HEK293 (cell line): ENCODE measurements around the gene DNAJC22.

ENCODE experiments used
- HOXC10 ChIP-seq: sonication (generic); formaldehyde crosslinking; IDR thresholded peaks from 2 replicates; pipeline ENCODE4 v1.8.1; 2023; ENCODE audit warnings: mild to moderate bottlenecking, missing genetic modification reagents
- ZBTB48 ChIP-seq: fragments of 450-650 bp; formaldehyde crosslinking; IDR thresholded peaks from 2 replicates; pipeline ENCODE4 v1.5.1; 2016; ENCODE audit warnings: missing biosample characterization, missing genetic modification characterization
- ZNF10 ChIP-seq: fragments of 450-650 bp; formaldehyde crosslinking; IDR thresholded peaks from 2 replicates; pipeline ENCODE4 v1.5.1; 2017; ENCODE audit warnings: missing biosample characterization, missing genetic modification characterization
- ZNF112 ChIP-seq: fragments of 450-650 bp; formaldehyde crosslinking; IDR thresholded peaks from 2 replicates; pipeline ENCODE4 v1.5.0; 2017; ENCODE audit warnings: missing biosample characterization, missing genetic modification characterization
- ZNF132 ChIP-seq: fragments of 450-650 bp; formaldehyde crosslinking; IDR thresholded peaks from 2 replicates; pipeline ENCODE4 v1.5.1; 2017; ENCODE audit warnings: missing biosample characterization, missing genetic modification characterization, borderline replicate concordance
- ZNF184 ChIP-seq: fragments of 450-650 bp; IDR thresholded peaks from 2 replicates; pipeline ENCODE4 v1.5.1; 2018; ENCODE audit warnings: missing biosample characterization, mild to moderate bottlenecking, missing genetic modification characterization
- ZNF274 ChIP-seq, 2 experiments: fragments of 200-500 bp in 1 of 2; fragments of 450-650 bp in 1 of 2; sonication (Bioruptor generic) in 1 of 2; formaldehyde crosslinking in 1 of 2; IDR thresholded peaks; 2 replicates each; pipeline versions ENCODE4 v1.5.1 to v1.6.1; 2014 to 2016; ENCODE audit warnings: borderline replicate concordance in 1 of 2, inconsistent platforms in 1 of 2, low read length in 1 of 2, missing biosample characterization in 1 of 2, missing genetic modification characterization in 1 of 2
- ZNF311 ChIP-seq: fragments of 450-650 bp; formaldehyde crosslinking; IDR thresholded peaks from 2 replicates; pipeline ENCODE4 v1.5.1; 2017; ENCODE audit warnings: missing biosample characterization, missing genetic modification characterization, borderline replicate concordance
- ZNF426 ChIP-seq: fragments of 450-650 bp; formaldehyde crosslinking; IDR thresholded peaks from 2 replicates; pipeline ENCODE4 v1.5.1; 2017; ENCODE audit warnings: missing biosample characterization, missing genetic modification characterization, mild to moderate bottlenecking, inconsistent platforms, moderate library complexity
- ZNF624 ChIP-seq: fragments of 450-650 bp; formaldehyde crosslinking; IDR thresholded peaks from 2 replicates; pipeline ENCODE4 v1.5.1; 2017; ENCODE audit warnings: missing biosample characterization, missing genetic modification characterization
- ZNF626 ChIP-seq: fragments of 450-650 bp; sonication (Bioruptor Pico); formaldehyde crosslinking; IDR thresholded peaks from 2 replicates; pipeline ENCODE4 v1.5.1; 2018; ENCODE audit warnings: missing biosample characterization, missing genetic modification characterization, inconsistent platforms
- ZNF664 ChIP-seq: fragments of 450-650 bp; formaldehyde crosslinking; IDR thresholded peaks from 2 replicates; pipeline ENCODE4 v1.5.1; 2016; ENCODE audit warnings: missing biosample characterization, missing genetic modification characterization
- ZNF707 ChIP-seq: fragments of 450-650 bp; formaldehyde crosslinking; IDR thresholded peaks from 2 replicates; pipeline ENCODE4 v1.5.1; 2016; ENCODE audit warnings: missing biosample characterization, missing genetic modification characterization
- ZNF768 ChIP-seq: fragments of 450-650 bp; formaldehyde crosslinking; IDR thresholded peaks from 2 replicates; pipeline ENCODE4 v1.5.1; 2018; ENCODE audit warnings: missing biosample characterization, mild to moderate bottlenecking, missing genetic modification characterization
- TF ChIP-seq, protein P1 (sequence below): fragments of 450-650 bp; formaldehyde crosslinking; IDR thresholded peaks from 2 replicates; pipeline ENCODE4 v1.5.1; 2016; ENCODE audit warnings: missing biosample characterization, missing genetic modification characterization, borderline replicate concordance
- TF ChIP-seq, protein P2 (sequence below): fragments of 450-650 bp; formaldehyde crosslinking; IDR thresholded peaks from 2 replicates; pipeline ENCODE4 v1.5.1; 2016; ENCODE audit warnings: missing biosample characterization, missing genetic modification characterization
- TF ChIP-seq, protein P3 (sequence below): fragments of 450-650 bp; formaldehyde crosslinking; IDR thresholded peaks from 2 replicates; pipeline ENCODE4 v1.5.1; 2016; ENCODE audit warnings: missing biosample characterization, missing genetic modification characterization
- TF ChIP-seq, protein P4 (sequence below): fragments of 450-650 bp; formaldehyde crosslinking; IDR thresholded peaks from 2 replicates; pipeline ENCODE4 v1.5.1; 2017; ENCODE audit warnings: missing biosample characterization, missing genetic modification characterization
- TF ChIP-seq, protein P5 (sequence below): sonication (generic); formaldehyde crosslinking; IDR thresholded peaks from 2 replicates; pipeline ENCODE4 v1.8.1; 2022; ENCODE audit warnings: mild to moderate bottlenecking, moderate library complexity, missing genetic modification reagents
- TF ChIP-seq, protein P6 (sequence below): fragments of 450-650 bp; formaldehyde crosslinking; IDR thresholded peaks from 2 replicates; pipeline ENCODE4 v1.5.1; 2017; ENCODE audit warnings: missing biosample characterization, missing genetic modification characterization

Gene DNAJC22

GRCh38 chr12:49367381-49368239 is 20.9 kb downstream of the DNAJC22 start, which contains the start of gene SPATS2 (continued):
- TF ChIP-seq, protein P1, sequence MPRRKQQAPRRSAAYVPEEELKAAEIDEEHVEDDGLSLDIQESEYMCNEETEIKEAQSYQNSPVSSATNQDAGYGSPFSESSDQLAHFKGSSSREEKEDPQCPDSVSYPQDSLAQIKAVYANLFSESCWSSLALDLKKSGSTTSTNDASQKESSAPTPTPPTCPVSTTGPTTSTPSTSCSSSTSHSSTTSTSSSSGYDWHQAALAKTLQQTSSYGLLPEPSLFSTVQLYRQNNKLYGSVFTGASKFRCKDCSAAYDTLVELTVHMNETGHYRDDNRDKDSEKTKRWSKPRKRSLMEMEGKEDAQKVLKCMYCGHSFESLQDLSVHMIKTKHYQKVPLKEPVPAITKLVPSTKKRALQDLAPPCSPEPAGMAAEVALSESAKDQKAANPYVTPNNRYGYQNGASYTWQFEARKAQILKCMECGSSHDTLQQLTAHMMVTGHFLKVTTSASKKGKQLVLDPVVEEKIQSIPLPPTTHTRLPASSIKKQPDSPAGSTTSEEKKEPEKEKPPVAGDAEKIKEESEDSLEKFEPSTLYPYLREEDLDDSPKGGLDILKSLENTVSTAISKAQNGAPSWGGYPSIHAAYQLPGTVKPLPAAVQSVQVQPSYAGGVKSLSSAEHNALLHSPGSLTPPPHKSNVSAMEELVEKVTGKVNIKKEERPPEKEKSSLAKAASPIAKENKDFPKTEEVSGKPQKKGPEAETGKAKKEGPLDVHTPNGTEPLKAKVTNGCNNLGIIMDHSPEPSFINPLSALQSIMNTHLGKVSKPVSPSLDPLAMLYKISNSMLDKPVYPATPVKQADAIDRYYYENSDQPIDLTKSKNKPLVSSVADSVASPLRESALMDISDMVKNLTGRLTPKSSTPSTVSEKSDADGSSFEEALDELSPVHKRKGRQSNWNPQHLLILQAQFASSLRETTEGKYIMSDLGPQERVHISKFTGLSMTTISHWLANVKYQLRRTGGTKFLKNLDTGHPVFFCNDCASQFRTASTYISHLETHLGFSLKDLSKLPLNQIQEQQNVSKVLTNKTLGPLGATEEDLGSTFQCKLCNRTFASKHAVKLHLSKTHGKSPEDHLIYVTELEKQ (tag by site-specific recombination) = no peak
- no peak for TF ChIP-seq ZNF768
- no peak for TF ChIP-seq ZNF426 (tag by site-specific recombination)
- TF ChIP-seq ZNF132 (tag by site-specific recombination) = no peak
- TF ChIP-seq, protein P2, sequence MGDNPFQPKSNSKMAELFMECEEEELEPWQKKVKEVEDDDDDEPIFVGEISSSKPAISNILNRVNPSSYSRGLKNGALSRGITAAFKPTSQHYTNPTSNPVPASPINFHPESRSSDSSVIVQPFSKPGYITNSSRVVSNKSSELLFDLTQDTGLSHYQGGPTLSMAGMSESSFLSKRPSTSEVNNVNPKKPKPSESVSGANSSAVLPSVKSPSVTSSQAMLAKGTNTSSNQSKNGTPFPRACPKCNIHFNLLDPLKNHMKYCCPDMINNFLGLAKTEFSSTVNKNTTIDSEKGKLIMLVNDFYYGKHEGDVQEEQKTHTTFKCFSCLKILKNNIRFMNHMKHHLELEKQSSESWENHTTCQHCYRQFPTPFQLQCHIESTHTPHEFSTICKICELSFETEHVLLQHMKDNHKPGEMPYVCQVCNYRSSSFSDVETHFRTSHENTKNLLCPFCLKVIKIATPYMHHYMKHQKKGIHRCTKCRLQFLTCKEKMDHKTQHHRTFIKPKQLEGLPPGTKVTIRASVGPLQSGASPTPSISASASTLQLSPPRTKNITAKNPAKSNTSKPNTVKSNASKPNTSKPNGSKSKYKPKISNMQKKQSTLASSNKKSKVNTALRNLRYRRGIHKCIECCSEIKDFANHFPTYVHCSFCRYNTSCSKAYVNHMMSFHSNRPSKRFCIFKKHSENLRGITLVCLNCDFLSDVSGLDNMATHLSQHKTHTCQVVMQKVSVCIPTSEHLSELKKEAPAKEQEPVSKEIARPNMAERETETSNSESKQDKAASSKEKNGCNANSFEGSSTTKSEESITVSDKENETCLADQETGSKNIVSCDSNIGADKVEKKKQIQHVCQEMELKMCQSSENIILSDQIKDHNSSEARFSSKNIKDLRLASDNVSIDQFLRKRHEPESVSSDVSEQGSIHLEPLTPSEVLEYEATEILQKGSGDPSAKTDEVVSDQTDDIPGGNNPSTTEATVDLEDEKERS (tag by site-specific recombination) = no peak
- no peak for TF ChIP-seq ZNF664 (tag by site-specific recombination)
- TF ChIP-seq ZNF624 (tag by site-specific recombination) = no peak
- no peak for TF ChIP-seq ZNF311 (tag by site-specific recombination)
- no peak for TF ChIP-seq ZNF10
- TF ChIP-seq, protein P3, sequence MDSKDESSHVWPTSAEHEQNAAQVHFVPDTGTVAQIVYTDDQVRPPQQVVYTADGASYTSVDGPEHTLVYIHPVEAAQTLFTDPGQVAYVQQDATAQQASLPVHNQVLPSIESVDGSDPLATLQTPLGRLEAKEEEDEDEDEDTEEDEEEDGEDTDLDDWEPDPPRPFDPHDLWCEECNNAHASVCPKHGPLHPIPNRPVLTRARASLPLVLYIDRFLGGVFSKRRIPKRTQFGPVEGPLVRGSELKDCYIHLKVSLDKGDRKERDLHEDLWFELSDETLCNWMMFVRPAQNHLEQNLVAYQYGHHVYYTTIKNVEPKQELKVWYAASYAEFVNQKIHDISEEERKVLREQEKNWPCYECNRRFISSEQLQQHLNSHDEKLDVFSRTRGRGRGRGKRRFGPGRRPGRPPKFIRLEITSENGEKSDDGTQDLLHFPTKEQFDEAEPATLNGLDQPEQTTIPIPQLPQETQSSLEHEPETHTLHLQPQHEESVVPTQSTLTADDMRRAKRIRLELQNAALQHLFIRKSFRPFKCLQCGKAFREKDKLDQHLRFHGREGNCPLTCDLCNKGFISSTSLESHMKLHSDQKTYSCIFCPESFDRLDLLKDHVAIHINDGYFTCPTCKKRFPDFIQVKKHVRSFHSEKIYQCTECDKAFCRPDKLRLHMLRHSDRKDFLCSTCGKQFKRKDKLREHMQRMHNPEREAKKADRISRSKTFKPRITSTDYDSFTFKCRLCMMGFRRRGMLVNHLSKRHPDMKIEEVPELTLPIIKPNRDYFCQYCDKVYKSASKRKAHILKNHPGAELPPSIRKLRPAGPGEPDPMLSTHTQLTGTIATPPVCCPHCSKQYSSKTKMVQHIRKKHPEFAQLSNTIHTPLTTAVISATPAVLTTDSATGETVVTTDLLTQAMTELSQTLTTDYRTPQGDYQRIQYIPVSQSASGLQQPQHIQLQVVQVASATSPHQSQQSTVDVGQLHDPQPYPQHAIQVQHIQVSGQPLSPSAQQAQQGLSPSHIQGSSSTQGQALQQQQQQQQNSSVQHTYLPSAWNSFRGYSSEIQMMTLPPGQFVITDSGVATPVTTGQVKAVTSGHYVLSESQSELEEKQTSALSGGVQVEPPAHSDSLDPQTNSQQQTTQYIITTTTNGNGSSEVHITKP (tag by site-specific recombination) = peak; percentile 78
- TF ChIP-seq ZNF274 (IDR thresholded peaks at IDR 0.05; ENCODE audit: low read length) = no peak
- no peak for TF ChIP-seq ZNF274 (tag by site-specific recombination; IDR thresholded peaks at IDR 0.05; ENCODE audit: borderline replicate concordance)
- TF ChIP-seq ZNF626 (tag by site-specific recombination) = no peak
- TF ChIP-seq, protein P4, sequence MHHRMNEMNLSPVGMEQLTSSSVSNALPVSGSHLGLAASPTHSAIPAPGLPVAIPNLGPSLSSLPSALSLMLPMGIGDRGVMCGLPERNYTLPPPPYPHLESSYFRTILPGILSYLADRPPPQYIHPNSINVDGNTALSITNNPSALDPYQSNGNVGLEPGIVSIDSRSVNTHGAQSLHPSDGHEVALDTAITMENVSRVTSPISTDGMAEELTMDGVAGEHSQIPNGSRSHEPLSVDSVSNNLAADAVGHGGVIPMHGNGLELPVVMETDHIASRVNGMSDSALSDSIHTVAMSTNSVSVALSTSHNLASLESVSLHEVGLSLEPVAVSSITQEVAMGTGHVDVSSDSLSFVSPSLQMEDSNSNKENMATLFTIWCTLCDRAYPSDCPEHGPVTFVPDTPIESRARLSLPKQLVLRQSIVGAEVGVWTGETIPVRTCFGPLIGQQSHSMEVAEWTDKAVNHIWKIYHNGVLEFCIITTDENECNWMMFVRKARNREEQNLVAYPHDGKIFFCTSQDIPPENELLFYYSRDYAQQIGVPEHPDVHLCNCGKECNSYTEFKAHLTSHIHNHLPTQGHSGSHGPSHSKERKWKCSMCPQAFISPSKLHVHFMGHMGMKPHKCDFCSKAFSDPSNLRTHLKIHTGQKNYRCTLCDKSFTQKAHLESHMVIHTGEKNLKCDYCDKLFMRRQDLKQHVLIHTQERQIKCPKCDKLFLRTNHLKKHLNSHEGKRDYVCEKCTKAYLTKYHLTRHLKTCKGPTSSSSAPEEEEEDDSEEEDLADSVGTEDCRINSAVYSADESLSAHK (tag by site-specific recombination) = peak; percentile 62
- peak; percentile 59 for TF ChIP-seq ZBTB48 (tag by site-specific recombination)
- TF ChIP-seq, protein P5, sequence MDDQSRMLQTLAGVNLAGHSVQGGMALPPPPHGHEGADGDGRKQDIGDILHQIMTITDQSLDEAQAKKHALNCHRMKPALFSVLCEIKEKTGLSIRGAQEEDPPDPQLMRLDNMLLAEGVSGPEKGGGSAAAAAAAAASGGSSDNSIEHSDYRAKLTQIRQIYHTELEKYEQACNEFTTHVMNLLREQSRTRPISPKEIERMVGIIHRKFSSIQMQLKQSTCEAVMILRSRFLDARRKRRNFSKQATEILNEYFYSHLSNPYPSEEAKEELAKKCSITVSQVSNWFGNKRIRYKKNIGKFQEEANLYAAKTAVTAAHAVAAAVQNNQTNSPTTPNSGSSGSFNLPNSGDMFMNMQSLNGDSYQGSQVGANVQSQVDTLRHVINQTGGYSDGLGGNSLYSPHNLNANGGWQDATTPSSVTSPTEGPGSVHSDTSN (CRISPR knock-in tag) = no peak; the same call in 1 of the 2 replicates
- TF ChIP-seq ZNF184 (tag by site-specific recombination) = no peak
- TF ChIP-seq ZNF707 (tag by site-specific recombination) = no peak
- no peak for TF ChIP-seq ZNF112 (tag by site-specific recombination)
- TF ChIP-seq HOXC10 (CRISPR knock-in tag) = no peak; the same call in 1 of the 2 replicates
- TF ChIP-seq, protein P6, sequence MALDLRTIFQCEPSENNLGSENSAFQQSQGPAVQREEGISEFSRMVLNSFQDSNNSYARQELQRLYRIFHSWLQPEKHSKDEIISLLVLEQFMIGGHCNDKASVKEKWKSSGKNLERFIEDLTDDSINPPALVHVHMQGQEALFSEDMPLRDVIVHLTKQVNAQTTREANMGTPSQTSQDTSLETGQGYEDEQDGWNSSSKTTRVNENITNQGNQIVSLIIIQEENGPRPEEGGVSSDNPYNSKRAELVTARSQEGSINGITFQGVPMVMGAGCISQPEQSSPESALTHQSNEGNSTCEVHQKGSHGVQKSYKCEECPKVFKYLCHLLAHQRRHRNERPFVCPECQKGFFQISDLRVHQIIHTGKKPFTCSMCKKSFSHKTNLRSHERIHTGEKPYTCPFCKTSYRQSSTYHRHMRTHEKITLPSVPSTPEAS (tag by site-specific recombination) = no peak
